ENCODE data around the gene GAS1. TPM values are rescaled to one million over a fixed set of nuclear protein-coding genes. Genes with fewer than 3 reads are reported as not detected.

GAS1 gene
- total RNA-seq (2014; rRNA removed; shearing (Covaris generic)) (29.7 and 36.0 TPM in 2 replicates), polyA plus RNA-seq (2016; fragmentation: Nextera tagmentation; extraction: Ambion mirVana) (8.1 and 10.7 TPM in 2 replicates)

GRCh38 chr9:86947146-86948073, at the start of gene GAS1:
GAS1 (minus strand) TSS chr9:86947506; CDS start chr9:86946779, 727 bp downstream.
- 1% methylated on average over 58 to 89 of the region's 89 CpGs for WGBS, 2 experiments (ENCODE audit: low coverage in 1 of 2, low lambda C conversion rate in 2 of 2, missing lambda C conversion rate in 2 of 2)
- peak within 1 kb of the TSS; percentile 87 for H2AFZ ChIP-seq
- H3K27me3 ChIP-seq (replicated peaks; ENCODE audit: insufficient read depth): no peaks in the 10 kb centered on the region
- TF ChIP-seq EZH2 (IDR thresholded peaks at IDR 0.05; ENCODE audit: insufficient read depth, poor library complexity, severe bottlenecking): no peak
- no peak for TF ChIP-seq EZH2phosphoT487 (IDR thresholded peaks at IDR 0.05; ENCODE audit: insufficient read depth, low read depth)
- H3K36me3 ChIP-seq (ENCODE audit: low read depth): no peaks in the 10 kb centered on the region
- in situ Hi-C loops (cut with MboI): loop anchor here (10.0 kb wide), 1 partner anchor 463 kb away; no protein-coding TSS in a partner anchor
- no peaks in the 10 kb centered on the region for H3K9me3 ChIP-seq (ENCODE audit: low read depth)
- no peaks in the 10 kb centered on the region for H4K20me1 ChIP-seq (ENCODE audit: insufficient read depth)
- H3K27ac ChIP-seq: peak within 1 kb of the TSS; percentile 72
- peaks cover 7% of the 10 kb centered on the region; the same call in 1 of the 2 replicates for H3F3A ChIP-seq (ENCODE audit: insufficient read depth)
- DNase-seq: peak; percentile 97
- peak within 1 kb of the TSS; percentile 84 for H3K9ac ChIP-seq
- peaks cover 16% of the 10 kb centered on the region for H3K79me2 ChIP-seq (ENCODE audit: insufficient read depth)
- H3K4me2 ChIP-seq (ENCODE audit: unreplicated experiment): peak within 1 kb of the TSS; percentile 83
- H3K4me3 ChIP-seq: peak within 1 kb of the TSS; percentile 80
- peaks cover 13% of the 10 kb centered on the region for H3K4me1 ChIP-seq (ENCODE audit: insufficient read depth)
- no peaks in the 10 kb centered on the region for H3K9me2 ChIP-seq (ENCODE audit: insufficient read depth)

- no peak overlapping the region for H3K4me3 ChIP-seq
- H3K9me3 ChIP-seq (ENCODE audit: low read depth): no peaks in the 10 kb centered on the region
- no peaks in the 10 kb centered on the region for H3K27me3 ChIP-seq (replicated peaks; ENCODE audit: insufficient read depth)
- no peak overlapping the region for H3K4me2 ChIP-seq (ENCODE audit: unreplicated experiment)
- H4K20me1 ChIP-seq (ENCODE audit: insufficient read depth): no peaks in the 10 kb centered on the region
- H3K4me1 ChIP-seq (ENCODE audit: insufficient read depth): no peaks in the 10 kb centered on the region
- 39 to 45% methylated on average over 1 of the region's 1 CpG for WGBS, 2 experiments (ENCODE audit: low coverage in 1 of 2, low lambda C conversion rate in 2 of 2, missing lambda C conversion rate in 2 of 2)
- H3K79me2 ChIP-seq (ENCODE audit: insufficient read depth): no peaks in the 10 kb centered on the region
- no peak overlapping the region for H3K27ac ChIP-seq
- TF ChIP-seq EZH2phosphoT487 (IDR thresholded peaks at IDR 0.05; ENCODE audit: insufficient read depth, low read depth) (no peak), EZH2 (IDR thresholded peaks at IDR 0.05; ENCODE audit: insufficient read depth, poor library complexity, severe bottlenecking) (no peak)
- in situ Hi-C loops (cut with MboI): no loop called here
- H3K9me2 ChIP-seq (ENCODE audit: insufficient read depth): no peaks in the 10 kb centered on the region
- H3K36me3 ChIP-seq (ENCODE audit: low read depth): no peaks in the 10 kb centered on the region
- DNase-seq: no peak
- H3K9ac ChIP-seq: no peak overlapping the region
- H2AFZ ChIP-seq: no peak overlapping the region
- no peaks in the 10 kb centered on the region for H3F3A ChIP-seq (ENCODE audit: insufficient read depth)
Observed at GRCh38 chr9:86994231-86994630, 46.9 kb upstream of the GAS1 start.

GRCh38 chr9:86993830-86994229, 46.5 kb upstream of the GAS1 start:
- no peaks in the 10 kb centered on the region for H3K27me3 ChIP-seq (replicated peaks; ENCODE audit: insufficient read depth)
- no peak overlapping the region for H2AFZ ChIP-seq
- in situ Hi-C loops (cut with MboI): no loop called here
- no peaks in the 10 kb centered on the region for H3K36me3 ChIP-seq (ENCODE audit: low read depth)
- H3K4me1 ChIP-seq (ENCODE audit: insufficient read depth): no peaks in the 10 kb centered on the region
- H3K27ac ChIP-seq: no peak overlapping the region
- H3K4me2 ChIP-seq (ENCODE audit: unreplicated experiment): no peak overlapping the region
- no peaks in the 10 kb centered on the region for H3K9me3 ChIP-seq (ENCODE audit: low read depth)
- TF ChIP-seq EZH2phosphoT487 (IDR thresholded peaks at IDR 0.05; ENCODE audit: insufficient read depth, low read depth): no peak
- no peak for TF ChIP-seq EZH2 (IDR thresholded peaks at IDR 0.05; ENCODE audit: insufficient read depth, poor library complexity, severe bottlenecking)
- H3F3A ChIP-seq (ENCODE audit: insufficient read depth): no peaks in the 10 kb centered on the region
- H4K20me1 ChIP-seq (ENCODE audit: insufficient read depth): no peaks in the 10 kb centered on the region
- DNase-seq: no peak
- H3K9ac ChIP-seq: no peak overlapping the region
- H3K4me3 ChIP-seq: no peak overlapping the region
- no peaks in the 10 kb centered on the region for H3K79me2 ChIP-seq (ENCODE audit: insufficient read depth)
- no peaks in the 10 kb centered on the region for H3K9me2 ChIP-seq (ENCODE audit: insufficient read depth)

GRCh38 chr9:86991077-86991476, 43.8 kb upstream of the GAS1 start:
- Histone ChIP-seq H2AFZ (no peak overlapping the region), H3K27ac (no peak overlapping the region), H3K27me3 (replicated peaks; ENCODE audit: insufficient read depth) (no peaks in the 10 kb centered on the region), H3K9ac (no peak overlapping the region), H3F3A (ENCODE audit: insufficient read depth) (no peaks in the 10 kb centered on the region), H3K4me3 (no peak overlapping the region), H3K4me2 (ENCODE audit: unreplicated experiment) (no peak overlapping the region), H3K9me3 (ENCODE audit: low read depth) (no peaks in the 10 kb centered on the region), H3K36me3 (ENCODE audit: low read depth) (no peaks in the 10 kb centered on the region), H3K79me2 (ENCODE audit: insufficient read depth) (no peaks in the 10 kb centered on the region), H3K4me1 (ENCODE audit: insufficient read depth) (no peaks in the 10 kb centered on the region), H4K20me1 (ENCODE audit: insufficient read depth) (no peaks in the 10 kb centered on the region), H3K9me2 (ENCODE audit: insufficient read depth) (no peaks in the 10 kb centered on the region)
- in situ Hi-C loops (cut with MboI): no loop called here
- WGBS, 2 experiments (ENCODE audit: low coverage in 1 of 2, low lambda C conversion rate in 2 of 2, missing lambda C conversion rate in 2 of 2): 71 to 73% methylated on average over 4 of the region's 4 CpGs
- DNase-seq: no peak
- no peak for TF ChIP-seq EZH2phosphoT487 (IDR thresholded peaks at IDR 0.05; ENCODE audit: insufficient read depth, low read depth)
- no peak for TF ChIP-seq EZH2 (IDR thresholded peaks at IDR 0.05; ENCODE audit: insufficient read depth, poor library complexity, severe bottlenecking)
